ENCODE data around the gene CFLAR.
"Not testable (repeated sequence)": the region's sequence is repeated elsewhere in the genome, so short reads cannot be mapped to it uniquely, and the experiment has no call there.

Gene CFLAR

GRCh38 chr2:201118961-201119854, 3.2 kb downstream of the CFLAR start:
- DNase-seq, result no peak

GRCh38 chr2:201122276-201122675, 6.3 kb downstream of the CFLAR start:
- DNase-seq, result no peak

GRCh38 chr2:201126308-201127151, 10.6 kb downstream of the CFLAR start:
- no peak for DNase-seq

GRCh38 chr2:201127152-201127511, 11.2 kb downstream of the CFLAR start:
- no peak for DNase-seq

- no peak for DNase-seq
Measured at GRCh38 chr2:201127570-201127969, 11.6 kb downstream of the CFLAR start.

DNA sequence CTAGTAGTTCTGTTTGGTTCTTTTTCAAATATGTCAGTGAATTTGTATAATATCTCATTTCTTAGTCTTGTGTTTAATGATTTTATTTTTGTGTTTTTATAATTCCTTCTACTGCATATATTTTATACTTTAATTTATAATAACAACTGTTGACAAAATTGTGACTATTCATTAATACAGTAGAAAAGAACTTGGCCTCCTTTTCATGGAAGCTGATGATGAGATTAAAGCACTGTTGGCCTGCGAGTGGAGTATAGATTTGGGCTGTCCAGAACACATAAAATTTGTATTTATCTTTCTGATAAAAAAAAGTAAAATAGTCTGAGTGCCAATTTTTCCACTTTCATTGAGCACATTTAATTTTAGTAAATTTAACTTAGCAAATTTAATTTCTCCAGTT, 12.1 kb downstream of the CFLAR start:
- DNase-seq, result no peak

DNA sequence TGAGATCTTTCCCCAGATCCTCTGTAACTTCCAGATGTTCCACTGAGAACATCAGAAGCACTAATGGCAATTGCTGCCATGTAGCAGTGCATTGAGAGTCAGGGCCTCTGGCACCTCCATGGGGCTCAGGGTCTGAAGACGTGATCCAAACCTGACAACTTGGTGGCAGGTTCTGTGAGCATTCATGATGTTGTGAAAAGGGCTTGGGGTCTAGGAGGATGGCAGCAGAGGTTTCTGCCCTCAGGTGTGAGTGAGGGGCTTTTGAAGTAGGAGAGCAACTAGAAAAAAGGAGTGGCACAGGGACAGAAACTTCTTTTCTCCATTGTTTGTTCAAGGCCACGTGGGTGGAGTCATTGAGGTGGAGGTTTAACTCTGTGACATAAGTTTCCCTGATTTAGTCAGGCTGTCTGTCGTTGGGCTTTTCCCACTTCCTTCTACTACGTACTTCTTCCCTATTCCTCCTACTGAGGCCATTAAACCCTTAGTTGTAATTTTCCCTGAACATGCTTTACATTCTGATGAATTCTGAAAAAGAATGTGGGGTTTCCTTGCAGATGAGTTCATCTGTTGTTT, 13.1 kb downstream of the CFLAR start:
- no peak for DNase-seq

GRCh38 chr2:201130524-201131186, 14.7 kb downstream of the CFLAR start:
- no peak for DNase-seq

- DNase-seq, result no peak
Measured at GRCh38 chr2:201132518-201132917, 16.6 kb downstream of the CFLAR start.

GRCh38 chr2:201135386-201135785, 19.4 kb downstream of the CFLAR start:
- no peak for DNase-seq

- DNase-seq, result no peak
Measured at GRCh38 chr2:201136889-201137321, 20.9 kb downstream of the CFLAR start.

DNA sequence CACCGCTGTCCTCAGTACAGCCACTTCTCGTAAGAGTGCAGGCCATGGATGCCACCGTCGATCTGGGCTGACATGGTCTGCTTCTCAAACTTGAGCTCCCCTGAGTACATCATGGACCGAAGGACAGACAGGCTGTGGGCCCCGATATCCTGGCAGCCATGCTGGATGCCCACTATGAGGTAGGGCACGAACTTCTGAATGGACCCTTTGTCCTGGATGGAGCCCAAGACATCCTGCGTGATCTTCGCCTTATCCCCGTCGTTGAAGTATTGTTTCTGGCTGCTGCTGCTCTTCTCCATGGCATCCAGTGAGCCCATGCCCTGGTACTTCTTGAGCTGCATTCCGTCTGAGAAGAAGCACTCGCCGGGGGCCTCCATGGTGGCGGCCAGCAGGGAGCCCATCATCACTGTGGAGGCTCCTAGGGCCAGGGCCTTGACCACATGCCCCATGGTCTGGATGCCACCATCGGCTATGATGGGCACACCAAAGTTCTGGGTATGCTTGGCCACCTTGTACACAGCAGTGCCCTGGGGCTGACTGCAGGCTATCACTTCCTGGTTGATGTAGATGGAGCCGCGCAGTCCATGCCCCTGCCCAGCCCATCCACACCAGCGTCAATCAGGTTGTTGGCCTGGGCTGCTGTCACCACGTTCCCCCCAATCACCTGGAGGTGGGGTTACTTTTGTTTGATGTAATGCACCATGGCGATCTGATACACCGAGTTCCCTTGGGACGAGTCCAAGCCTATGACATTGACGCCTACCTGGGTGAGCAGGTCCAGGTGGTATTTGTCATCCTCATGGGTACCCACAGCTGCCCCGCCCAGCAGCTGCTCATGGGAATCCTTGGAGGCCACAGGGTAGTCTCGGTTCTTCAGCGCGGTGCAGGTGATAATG, 21.8 kb downstream of the CFLAR start:
- DNase-seq, result no peak

GRCh38 chr2:201138401-201138970, 22.5 kb downstream of the CFLAR start:
- no peak for DNase-seq

DNA sequence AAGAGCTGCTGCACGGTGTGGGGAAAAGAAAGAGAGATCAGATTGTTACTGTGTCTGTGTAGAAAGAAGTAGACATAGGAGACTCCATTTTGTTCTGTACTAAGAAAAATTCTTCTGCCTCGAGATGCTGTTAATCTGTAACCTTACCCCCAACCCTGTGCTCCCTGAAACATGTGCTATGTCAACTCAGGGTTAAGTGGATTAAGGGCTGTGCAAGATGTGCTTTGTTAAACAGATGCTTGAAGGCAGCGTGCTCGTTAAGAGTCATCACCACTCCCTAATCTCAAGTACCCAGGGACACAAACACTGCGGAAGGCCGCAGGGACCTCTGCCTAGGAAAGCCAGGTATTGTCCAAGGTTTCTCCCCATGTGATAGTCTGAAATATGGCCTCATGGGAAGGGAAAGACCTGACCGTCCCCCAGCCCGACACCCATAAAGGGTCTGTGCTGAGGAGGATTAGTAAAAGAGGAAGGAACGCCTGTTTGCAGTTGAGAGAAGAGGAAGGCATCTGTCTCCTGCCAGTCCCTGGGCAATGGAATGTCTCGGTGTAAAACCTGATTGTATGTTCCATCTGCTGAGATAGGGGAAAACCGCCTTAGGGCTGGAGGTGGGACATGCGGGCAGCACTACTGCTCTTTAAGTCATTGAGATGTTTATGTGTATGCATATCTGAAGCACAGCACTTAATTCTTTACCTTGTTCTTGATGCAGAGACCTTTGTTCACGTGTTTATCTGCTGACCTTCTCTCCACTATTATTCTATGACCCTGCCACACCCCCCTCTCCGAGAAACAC, 23.2 kb downstream of the CFLAR start:
- not testable (repeated sequence) for DNase-seq

- no peak for DNase-seq
Measured at GRCh38 chr2:201139836-201140604, 24.1 kb downstream of the CFLAR start.

DNA sequence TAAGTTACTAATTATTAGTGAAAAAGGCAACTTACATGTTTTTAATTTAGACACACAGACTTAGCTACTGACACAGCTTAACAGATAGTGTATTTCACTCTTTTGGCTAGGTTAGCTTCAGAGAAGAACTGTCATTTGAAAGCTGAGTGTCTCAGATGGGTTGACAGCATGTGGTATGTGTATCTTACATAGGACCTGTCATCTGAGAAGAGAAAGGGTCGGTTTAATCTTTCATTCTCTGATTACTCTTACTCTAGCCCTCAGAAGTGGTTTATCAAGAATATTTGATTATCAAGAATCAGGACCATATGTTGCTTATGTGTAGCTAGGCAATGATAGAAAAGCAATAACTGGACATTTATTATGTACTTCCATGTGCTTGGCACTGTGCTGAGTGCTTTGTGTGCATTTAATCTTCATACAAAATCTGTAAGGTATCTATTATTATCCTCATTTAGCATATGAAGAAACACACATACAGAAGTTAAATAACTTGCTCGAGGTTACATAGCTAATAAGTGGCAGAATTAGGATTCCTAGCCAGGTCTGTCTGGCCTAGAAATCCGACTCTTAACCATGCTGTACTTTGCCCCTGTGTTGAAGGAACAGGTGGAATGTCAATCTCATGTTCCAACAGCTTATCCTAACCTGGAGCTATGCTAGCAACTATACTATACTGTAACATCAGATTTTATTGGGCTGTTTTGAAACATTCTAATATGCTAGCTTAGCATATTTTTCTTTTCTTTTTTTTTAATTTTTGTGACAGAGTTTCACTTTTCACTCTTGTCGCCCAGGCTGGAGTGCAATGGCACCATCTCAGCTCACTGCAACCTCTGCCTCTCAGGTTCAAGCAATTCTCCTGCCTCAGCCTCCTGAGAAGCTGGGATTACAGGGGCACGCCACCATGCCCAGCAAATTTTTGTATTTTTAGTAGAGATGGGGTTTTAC, 28.4 kb downstream of the CFLAR start:
- DNase-seq, result no peak

DNA sequence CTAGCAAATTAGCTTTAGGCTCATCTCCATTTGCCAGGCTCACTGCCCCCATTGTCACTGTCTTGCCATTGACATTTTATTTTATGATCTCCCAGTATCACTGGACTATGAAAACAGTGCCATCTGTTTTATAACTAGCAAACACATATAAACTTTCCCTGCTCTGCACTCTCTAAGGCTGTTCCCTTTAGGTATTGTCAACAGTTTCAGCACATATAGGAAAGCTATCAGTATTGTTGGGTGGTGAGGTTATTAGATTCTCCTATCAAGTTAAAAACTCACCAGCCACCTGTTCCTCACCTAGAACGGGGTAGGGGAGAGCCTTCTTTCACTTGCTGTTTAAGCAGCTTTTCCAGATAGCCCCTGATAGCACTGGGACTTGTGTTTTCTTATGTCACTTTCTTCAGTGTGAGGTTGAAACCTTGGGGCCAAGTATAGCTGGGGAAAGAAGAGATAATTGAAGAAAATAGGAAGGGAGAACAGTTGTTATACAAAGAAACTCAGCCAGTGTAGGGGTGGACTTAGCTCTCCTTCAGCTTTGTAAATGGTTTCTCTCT, 32.5 kb downstream of the CFLAR start:
- DNase-seq, result no peak

DNA sequence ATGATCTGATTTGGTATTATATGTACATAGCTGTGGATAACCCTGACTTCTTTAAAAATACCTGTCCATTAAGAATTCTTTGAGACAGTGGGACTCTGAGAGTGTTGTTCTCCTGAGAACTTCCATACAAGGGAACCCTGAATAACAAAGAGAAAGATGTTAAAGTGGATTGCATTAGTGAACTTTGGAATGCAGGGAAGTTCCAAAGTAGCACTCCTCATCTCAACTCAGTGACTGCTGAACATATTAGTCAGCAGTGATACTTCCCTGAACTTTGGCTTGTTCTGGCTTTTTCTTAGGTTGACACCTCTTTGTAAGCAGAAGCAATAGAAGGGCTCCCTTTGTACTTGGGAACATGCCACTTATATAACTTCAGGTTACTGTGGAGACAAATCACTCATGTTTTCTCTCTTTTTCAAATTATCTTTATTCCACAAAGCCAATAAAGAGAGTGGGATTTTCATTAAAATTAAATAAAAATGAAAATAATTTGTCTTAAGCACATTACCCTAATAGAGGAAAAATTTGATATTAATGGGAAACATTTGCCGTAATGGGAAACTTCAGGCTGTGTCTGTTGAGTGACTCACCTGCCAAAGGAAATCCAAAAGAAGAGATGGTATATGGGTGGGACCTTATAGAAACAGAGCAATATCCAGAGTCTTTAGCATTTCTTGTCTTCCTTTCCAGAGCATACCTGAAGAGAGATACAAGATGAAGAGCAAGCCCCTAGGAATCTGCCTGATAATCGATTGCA, 33.3 kb downstream of the CFLAR start:
- no peak for DNase-seq
